Heart right ventricle (tissue), 16 donors: ENCODE data around the gene PSMD10. TPM values are rescaled to one million over a fixed set of nuclear protein-coding genes. Genes with fewer than 3 reads are reported as not detected.

Experiments used
- ATAC-seq, 8 donors: fragments of 200-7000 bp; cut with Tn5 transposase; one replicate each; pipeline ENCODE4 v1.9.1; 2020; ENCODE audit warnings: mild to moderate bottlenecking in 8 of 8, moderate library complexity in 8 of 8, moderate number of reproducible peaks in 1 of 8
- DNase-seq, 2 donors: peaks; one replicate each; pipeline ENCODE4 v3.0.0-alpha.2; 2020
- H3K27ac ChIP-seq, 10 donors: fragments of 200-600 bp; sonication (generic) in 2 of 10; one replicate each; pipeline versions ENCODE4 v1.5.0 to v1.8.0; 2020 to 2022; ENCODE audit warnings: mild to moderate bottlenecking in 3 of 10
- H3K27me3 ChIP-seq, 7 donors: fragments of 200-600 bp; one replicate each; pipeline ENCODE4 v1.8.0; 2021 to 2022; ENCODE audit warnings: mild to moderate bottlenecking in 2 of 7
- H3K36me3 ChIP-seq, 9 donors: fragments of 200-600 bp; sonication (generic) in 1 of 9; one replicate each; pipeline versions ENCODE4 v1.5.0 to v1.8.0; 2020 to 2022; ENCODE audit warnings: mild to moderate bottlenecking in 2 of 9
- H3K4me1 ChIP-seq, 9 donors: fragments of 200-600 bp; sonication (generic) in 1 of 9; one replicate each; pipeline versions ENCODE4 v1.5.0 to v1.8.0; 2020 to 2022; ENCODE audit warnings: mild to moderate bottlenecking in 4 of 9
- H3K4me3 ChIP-seq, 10 donors: fragments of 200-600 bp; sonication (generic) in 2 of 10; one replicate each; pipeline versions ENCODE4 v1.5.0 to v1.8.0; 2020 to 2022; ENCODE audit warnings: mild to moderate bottlenecking in 7 of 10, moderate library complexity in 2 of 10
- H3K9me3 ChIP-seq, 11 donors: fragments of 200-600 bp in 10 of 11; sonication (generic) in 2 of 11; one replicate each; pipeline versions ENCODE4 v1.5.0 to v1.8.0; 2013 to 2022; ENCODE audit warnings: mild to moderate bottlenecking in 2 of 11, control low read depth in 1 of 11, moderate library complexity in 1 of 11
- WGBS, 2 donors: extraction: QIAGEN DNeasy Blood & Tissue Kit; methylation state at CpG; one replicate each; pipeline ENCODE4 v1.1.7; 2013; ENCODE audit warnings: inconsistent platforms in 1 of 2; 5-methylcytosine and 5-hydroxymethylcytosine counted together
- intact Hi-C, 10 donors: fragments of 100-400 bp; cut with DNase I; formaldehyde crosslinking; loops; one replicate each; pipeline versions ENCODE4 v1.11.1 to v1.14.2; 2022
- polyA plus RNA-seq, 2 donors: library from polyadenylated mRNA; stranded (reverse); fragments of 200-250 nt; gene quantifications; one replicate each; pipeline ENCODE4 v1.2.3, GENCODE V29; 2013
- total RNA-seq, 10 donors: library from RNA; stranded (reverse); fragmentation: NEBNext Ultra II Directional in 3 of 10; extraction: Animal tissue kit (Norgen Biotek cat#: 25700) in 3 of 10; gene quantifications; one replicate each; pipeline versions ENCODE4 v1.2.1 to v1.2.4, GENCODE V29; 2021 to 2023
- TF ChIP-seq, protein P1 (sequence below), 9 donors: fragments of 200-600 bp; sonication (generic) in 2 of 9; IDR thresholded peaks; one replicate each; pipeline versions ENCODE4 v1.5.0 to v1.8.0; 2021 to 2022; ENCODE audit warnings: antibody characterized with exemption in 9 of 9, mild to moderate bottlenecking in 5 of 9, moderate library complexity in 1 of 9
- donor health status: Arrhythmogenic right ventricular cardiomyopathy.
- donor health status: ischemic (EF 13 %, LVEDD 7.1; RV severe dilation, severe dysfunction).
- donor health status: healthy with polysubstance abuse.
- donor health status: DM: no; HTN: yes; CAD: no.
- donor health status: DM: no; HTN: no; CAD: no.
- donor health status: ischemic (EF 25% LVEDD 6.9; RV normal size, moderate dysfunction).
- donor health status: ischemic (EF 25% LVEDD 5.7; RV mildly dilated, moderate dysfunction).
- donor health status: healthy.
- donor health status: DM: yes; HTN: yes; CAD: no.
- donor health status: Ischemic cardiomyopathy.
- donor health status: ischemic (EF 35%, LVEDD 5.7; RV mildly dilated, moderate dysfunction).
- donor health status: nonischemic (EF 11% LVEDD 7.7; RV severe dilation, severe dysfunction).
- donor health status: DM: yes; HTN: yes; CAD: no.
- donor health status: PGD.
- donor health status: ischemic (EF 29% LVEDD 5.4; RV normal size, mild dysfunction).
- donor health status: nonischemic (EF 23%, LVEDD 6.1; RV moderate dilation, normal function).

PSMD10 gene
- total and polyA plus RNA-seq, 12 donors: 13.9 to 28.0 (median 21.2) TPM

- TF ChIP-seq, protein P1, sequence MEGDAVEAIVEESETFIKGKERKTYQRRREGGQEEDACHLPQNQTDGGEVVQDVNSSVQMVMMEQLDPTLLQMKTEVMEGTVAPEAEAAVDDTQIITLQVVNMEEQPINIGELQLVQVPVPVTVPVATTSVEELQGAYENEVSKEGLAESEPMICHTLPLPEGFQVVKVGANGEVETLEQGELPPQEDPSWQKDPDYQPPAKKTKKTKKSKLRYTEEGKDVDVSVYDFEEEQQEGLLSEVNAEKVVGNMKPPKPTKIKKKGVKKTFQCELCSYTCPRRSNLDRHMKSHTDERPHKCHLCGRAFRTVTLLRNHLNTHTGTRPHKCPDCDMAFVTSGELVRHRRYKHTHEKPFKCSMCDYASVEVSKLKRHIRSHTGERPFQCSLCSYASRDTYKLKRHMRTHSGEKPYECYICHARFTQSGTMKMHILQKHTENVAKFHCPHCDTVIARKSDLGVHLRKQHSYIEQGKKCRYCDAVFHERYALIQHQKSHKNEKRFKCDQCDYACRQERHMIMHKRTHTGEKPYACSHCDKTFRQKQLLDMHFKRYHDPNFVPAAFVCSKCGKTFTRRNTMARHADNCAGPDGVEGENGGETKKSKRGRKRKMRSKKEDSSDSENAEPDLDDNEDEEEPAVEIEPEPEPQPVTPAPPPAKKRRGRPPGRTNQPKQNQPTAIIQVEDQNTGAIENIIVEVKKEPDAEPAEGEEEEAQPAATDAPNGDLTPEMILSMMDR (IDR thresholded peaks at IDR 0.05): no peak
- intact Hi-C loops: loop anchor here in 1 of 10 donors (10.0 kb wide), 1 partner anchor 57 kb away; no protein-coding TSS in a partner anchor
- no peak overlapping the region for H3K4me3 ChIP-seq
- no peak for ATAC-seq
- peaks cover 0 to 35% (median 0%) of the 10 kb centered on the region in 7 donors for H3K27me3 ChIP-seq
- H3K36me3 ChIP-seq: peaks cover 0 to 56% (median 14%) of the 10 kb centered on the region in 9 donors
- WGBS, 2 donors: 91 to 96% methylated on average over 6 of the region's 6 CpGs
- H3K27ac ChIP-seq: no peak overlapping the region
- DNase-seq: no peak
- peaks cover 0 to 32% (median 7%) of the 10 kb centered on the region in 9 donors for H3K4me1 ChIP-seq
- no peaks in the 10 kb centered on the region for H3K9me3 ChIP-seq
These were observed 3.5 kb downstream of the PSMD10 start for GRCh38 chrX:108087792-108088191.

GRCh38 chrX:108081110-108081509, 10.2 kb downstream of the PSMD10 start:
- DNase-seq: no peak
- H3K27ac ChIP-seq: no peak overlapping the region
- peaks cover 0 to 42% (median 0%) of the 10 kb centered on the region in 7 donors for H3K27me3 ChIP-seq
- ATAC-seq: no peak
- WGBS, 2 donors: 91 to 95% methylated on average over 2 of the region's 2 CpGs
- TF ChIP-seq, protein P1 (IDR thresholded peaks at IDR 0.05): no peak
- no peak overlapping the region for H3K4me3 ChIP-seq
- H3K9me3 ChIP-seq: no peaks in the 10 kb centered on the region
- H3K4me1 ChIP-seq: no peaks in the 10 kb centered on the region
- peaks cover 0 to 31% (median 0%) of the 10 kb centered on the region in 9 donors for H3K36me3 ChIP-seq
- intact Hi-C loops: loop anchor here in 1 of 10 donors (10.0 kb wide), 1 partner anchor 64 kb away; no protein-coding TSS in a partner anchor

GRCh38 chrX:108072746-108073145, 18.6 kb downstream of the PSMD10 start:
- H3K27me3 ChIP-seq: peaks cover 0 to 40% (median 0%) of the 10 kb centered on the region in 7 donors
- H3K27ac ChIP-seq: no peak overlapping the region
- 85 to 88% methylated on average over 5 of the region's 5 CpGs for WGBS, 2 donors
- DNase-seq: no peak
- intact Hi-C loops: loop anchor here in 3 of 10 donors (5.0 to 10.0 kb wide), 2 partner anchors 48 to 50 kb away; no protein-coding TSS in a partner anchor
- TF ChIP-seq, protein P1 (IDR thresholded peaks at IDR 0.05): no peak
- no peaks in the 10 kb centered on the region for H3K36me3 ChIP-seq
- no peaks in the 10 kb centered on the region for H3K9me3 ChIP-seq
- no peak for ATAC-seq
- no peaks in the 10 kb centered on the region for H3K4me1 ChIP-seq
- H3K4me3 ChIP-seq: no peak overlapping the region

- TF ChIP-seq, protein P1 (IDR thresholded peaks at IDR 0.05): no peak
- Histone ChIP-seq H3K9me3 (no peaks in the 10 kb centered on the region), H3K4me1 (no peaks in the 10 kb centered on the region), H3K4me3 (no peak overlapping the region), H3K27ac (no peak overlapping the region), H3K27me3 (peaks cover 0 to 51% (median 0%) of the 10 kb centered on the region in 7 donors), H3K36me3 (no peaks in the 10 kb centered on the region)
- no peak for DNase-seq
- intact Hi-C loops: loop anchor here in 3 of 10 donors (5.0 to 10.0 kb wide), 2 partner anchors 47 to 49 kb away; no protein-coding TSS in a partner anchor
- WGBS, 2 donors: 100% methylated on average over 1 of the region's 1 CpG
- no peak for ATAC-seq
These were observed 19.8 kb downstream of the PSMD10 start for GRCh38 chrX:108071578-108071977.
